ENCODE results near the gene CDK17. TPM values are rescaled to one million over a fixed set of nuclear protein-coding genes. Genes with fewer than 3 reads are reported as not detected.

The CDK17 gene
- total RNA-seq, 1 donor from 2014 or later, result 33.8 TPM

GRCh38 chr12:96266238-96266637 lies 134.0 kb downstream of the CDK17 start:
- no peak for DNase-seq (ENCODE audit: extremely low spot score, unreplicated experiment)
- Mint-ChIP-seq H3K27me3 (ENCODE audit: unreplicated experiment) (no peaks in the 10 kb centered on the region), H3K4me3 (ENCODE audit: unreplicated experiment) (no peak overlapping the region), H3K36me3 (ENCODE audit: unreplicated experiment) (peaks cover 36% of the 10 kb centered on the region), H3K4me1 (ENCODE audit: unreplicated experiment) (peaks cover 14% of the 10 kb centered on the region), H3K27ac (ENCODE audit: unreplicated experiment) (no peak overlapping the region), H3K9me3 (ENCODE audit: unreplicated experiment) (no peaks in the 10 kb centered on the region)
- no peak for TF ChIP-seq CTCF (IDR thresholded peaks at IDR 0.05)

DNA sequence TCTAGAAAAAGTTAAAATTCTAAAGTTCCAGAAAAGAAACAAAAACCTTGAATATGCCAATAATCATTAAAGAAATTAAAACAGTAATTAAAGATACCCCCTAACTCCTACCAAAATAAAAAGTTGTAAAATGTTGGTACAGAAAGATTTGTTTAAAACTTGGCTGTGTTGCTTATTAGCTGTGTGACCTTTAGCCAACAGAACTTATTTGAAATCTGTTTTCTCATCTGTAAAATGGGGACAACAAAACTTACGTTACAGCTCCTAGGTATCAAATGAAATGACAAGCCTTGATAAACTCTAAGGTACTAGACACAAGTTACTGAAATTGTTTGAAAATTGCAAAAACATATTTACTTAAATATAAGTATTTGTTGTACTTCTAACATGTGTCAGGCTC lies 134.4 kb downstream of the CDK17 start:
- Mint-ChIP-seq H3K4me3 (ENCODE audit: unreplicated experiment) (no peak overlapping the region), H3K9me3 (ENCODE audit: unreplicated experiment) (no peaks in the 10 kb centered on the region), H3K27ac (ENCODE audit: unreplicated experiment) (no peak overlapping the region), H3K27me3 (ENCODE audit: unreplicated experiment) (no peaks in the 10 kb centered on the region), H3K36me3 (ENCODE audit: unreplicated experiment) (peaks cover 40% of the 10 kb centered on the region), H3K4me1 (ENCODE audit: unreplicated experiment) (peaks cover 15% of the 10 kb centered on the region)
- no peak for DNase-seq (ENCODE audit: extremely low spot score, unreplicated experiment)
- no peak for TF ChIP-seq CTCF (IDR thresholded peaks at IDR 0.05)

DNA sequence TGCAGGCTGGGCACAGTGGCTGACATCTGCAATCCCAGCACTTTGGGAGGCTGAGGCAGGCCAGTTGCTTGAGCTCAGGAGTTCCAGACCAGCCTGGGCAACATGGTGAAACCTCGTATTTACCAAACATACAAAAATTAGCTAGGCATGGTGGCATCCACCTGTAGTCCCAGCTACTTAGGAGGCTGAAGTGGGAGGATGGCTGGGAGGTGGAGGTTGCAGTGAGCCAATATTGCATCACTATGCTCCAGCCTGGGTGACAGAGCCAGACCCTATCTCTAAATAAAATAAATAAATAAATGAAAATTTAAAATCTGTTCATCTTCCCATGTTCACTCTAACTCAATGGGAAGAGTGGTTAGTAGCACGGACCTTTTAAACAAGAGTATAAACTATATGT lies 134.8 kb downstream of the CDK17 start:
- Mint-ChIP-seq H3K36me3 (ENCODE audit: unreplicated experiment) (peaks cover 45% of the 10 kb centered on the region), H3K9me3 (ENCODE audit: unreplicated experiment) (no peaks in the 10 kb centered on the region), H3K27ac (ENCODE audit: unreplicated experiment) (no peak overlapping the region), H3K4me3 (ENCODE audit: unreplicated experiment) (no peak overlapping the region), H3K27me3 (ENCODE audit: unreplicated experiment) (no peaks in the 10 kb centered on the region), H3K4me1 (ENCODE audit: unreplicated experiment) (peaks cover 15% of the 10 kb centered on the region)
- no peak for TF ChIP-seq CTCF (IDR thresholded peaks at IDR 0.05)
- no peak for DNase-seq (ENCODE audit: extremely low spot score, unreplicated experiment)

DNA sequence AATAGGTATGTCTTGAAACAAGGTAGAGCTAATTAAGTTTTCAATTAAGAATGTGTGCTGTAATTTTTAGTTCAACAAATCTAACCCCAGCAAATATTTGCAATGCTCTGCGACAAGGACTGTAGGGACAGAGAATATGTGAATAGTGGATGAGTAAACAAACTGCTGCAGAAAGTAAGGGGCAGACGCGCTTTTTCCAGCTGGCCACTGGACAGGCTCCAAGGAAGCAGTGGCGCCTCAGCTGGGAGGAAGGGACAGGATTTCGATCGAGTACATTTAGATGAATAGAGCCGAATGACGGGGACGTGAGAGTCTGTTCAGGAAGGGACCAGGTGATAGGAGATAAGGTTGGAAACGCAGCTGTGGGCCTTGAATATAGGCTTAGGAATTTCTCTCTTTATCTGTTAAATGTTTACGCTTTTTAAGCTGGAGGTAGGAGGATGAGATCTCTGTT lies 136.8 kb downstream of the CDK17 start:
- no peak for DNase-seq (ENCODE audit: extremely low spot score, unreplicated experiment)
- Mint-ChIP-seq H3K27ac (ENCODE audit: unreplicated experiment) (peak overlapping the region; percentile 38), H3K4me1 (ENCODE audit: unreplicated experiment) (peaks cover 15% of the 10 kb centered on the region), H3K36me3 (ENCODE audit: unreplicated experiment) (peaks cover 42% of the 10 kb centered on the region), H3K4me3 (ENCODE audit: unreplicated experiment) (no peak overlapping the region), H3K27me3 (ENCODE audit: unreplicated experiment) (no peaks in the 10 kb centered on the region), H3K9me3 (ENCODE audit: unreplicated experiment) (no peaks in the 10 kb centered on the region)
- TF ChIP-seq CTCF (IDR thresholded peaks at IDR 0.05), result no peak

DNA sequence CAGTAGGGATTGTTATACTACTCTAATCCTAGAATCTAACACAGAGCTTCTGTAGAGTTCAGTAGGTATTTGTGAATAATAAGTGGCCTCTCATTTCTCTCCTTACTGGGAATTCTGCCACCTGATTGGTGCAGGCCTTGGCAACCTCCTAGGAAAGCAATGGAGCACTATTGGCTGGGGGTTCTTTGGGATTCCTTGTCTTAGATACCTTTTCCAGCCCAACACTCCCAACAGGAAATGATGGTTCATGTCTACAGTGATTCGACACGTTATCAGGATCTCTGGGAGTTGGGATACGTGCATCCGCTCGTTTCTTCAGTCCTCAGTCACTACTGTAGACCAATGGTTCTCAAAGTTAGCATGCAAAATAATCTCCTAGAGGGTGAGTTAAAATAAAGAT lies 138.7 kb downstream of the CDK17 start:
- H3K36me3 Mint-ChIP-seq (ENCODE audit: unreplicated experiment), result peaks cover 37% of the 10 kb centered on the region
- H3K27ac Mint-ChIP-seq (ENCODE audit: unreplicated experiment), result no peak overlapping the region
- H3K9me3 Mint-ChIP-seq (ENCODE audit: unreplicated experiment), result no peaks in the 10 kb centered on the region
- no peak for DNase-seq (ENCODE audit: extremely low spot score, unreplicated experiment)
- peaks cover 13% of the 10 kb centered on the region for H3K4me1 Mint-ChIP-seq (ENCODE audit: unreplicated experiment)
- no peak overlapping the region for H3K4me3 Mint-ChIP-seq (ENCODE audit: unreplicated experiment)
- H3K27me3 Mint-ChIP-seq (ENCODE audit: unreplicated experiment), result no peaks in the 10 kb centered on the region
- no peak for TF ChIP-seq CTCF (IDR thresholded peaks at IDR 0.05)
